GM21390 (cell line): Measurements from ENCODE around the gene ZBTB32.

Source experiments
- ATAC-seq: cut with Tn5 transposase; IDR thresholded peaks from one replicate; pipeline ENCODE4 v1.9.1; 2021; ENCODE audit not compliant: unreplicated experiment

The ZBTB32 gene

DNA sequence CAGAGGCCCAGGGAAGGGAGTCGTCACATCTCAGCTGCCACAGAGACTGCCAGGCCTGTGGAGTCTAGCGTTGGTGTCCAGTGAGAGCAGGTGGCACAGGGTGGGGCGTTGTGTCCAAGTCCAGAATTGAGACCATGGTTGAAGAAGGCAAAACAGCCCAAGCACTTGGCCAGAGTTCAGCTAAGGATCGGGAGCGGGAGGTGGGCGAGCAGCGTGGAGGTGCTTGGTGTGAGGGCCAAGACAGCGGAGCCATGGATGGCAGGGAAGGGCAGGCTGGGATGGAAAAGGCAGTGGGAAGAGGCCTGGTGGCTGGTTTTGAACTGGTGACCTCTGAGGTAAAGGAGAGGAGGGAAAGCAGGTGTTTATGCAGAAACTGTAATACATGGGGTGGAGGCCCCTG is 29.9 kb downstream of the ZBTB32 start:
- ATAC-seq: no peak

DNA sequence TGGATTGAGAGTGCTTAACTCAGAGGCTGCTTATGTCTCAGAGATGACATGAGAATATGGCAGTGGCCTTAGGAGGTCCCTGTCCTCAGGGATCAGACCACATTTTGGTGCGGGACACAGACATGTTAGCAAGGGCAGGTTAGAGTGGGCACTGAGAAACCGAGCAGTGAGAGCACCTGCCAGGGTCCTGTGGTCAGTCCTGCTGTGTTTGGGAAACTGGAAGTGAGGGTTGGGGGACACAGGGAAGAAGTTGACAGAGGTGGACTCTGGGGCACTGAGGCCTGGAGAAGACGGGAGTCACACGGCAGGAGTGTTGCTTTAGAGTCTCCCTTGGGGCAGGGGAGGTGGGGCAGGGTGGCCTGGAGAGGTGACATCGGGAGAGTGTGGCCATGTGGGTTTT is 30.5 kb downstream of the ZBTB32 start:
- ATAC-seq: no peak

- no peak for ATAC-seq
Observed at GRCh38 chr19:35736913-35737886, 32.8 kb downstream of the ZBTB32 start.

- ATAC-seq: no peak
Observed at GRCh38 chr19:35738021-35738886, 33.9 kb downstream of the ZBTB32 start.

GRCh38 chr19:35738887-35739229 is 34.5 kb downstream of the ZBTB32 start:
- ATAC-seq: no peak

DNA sequence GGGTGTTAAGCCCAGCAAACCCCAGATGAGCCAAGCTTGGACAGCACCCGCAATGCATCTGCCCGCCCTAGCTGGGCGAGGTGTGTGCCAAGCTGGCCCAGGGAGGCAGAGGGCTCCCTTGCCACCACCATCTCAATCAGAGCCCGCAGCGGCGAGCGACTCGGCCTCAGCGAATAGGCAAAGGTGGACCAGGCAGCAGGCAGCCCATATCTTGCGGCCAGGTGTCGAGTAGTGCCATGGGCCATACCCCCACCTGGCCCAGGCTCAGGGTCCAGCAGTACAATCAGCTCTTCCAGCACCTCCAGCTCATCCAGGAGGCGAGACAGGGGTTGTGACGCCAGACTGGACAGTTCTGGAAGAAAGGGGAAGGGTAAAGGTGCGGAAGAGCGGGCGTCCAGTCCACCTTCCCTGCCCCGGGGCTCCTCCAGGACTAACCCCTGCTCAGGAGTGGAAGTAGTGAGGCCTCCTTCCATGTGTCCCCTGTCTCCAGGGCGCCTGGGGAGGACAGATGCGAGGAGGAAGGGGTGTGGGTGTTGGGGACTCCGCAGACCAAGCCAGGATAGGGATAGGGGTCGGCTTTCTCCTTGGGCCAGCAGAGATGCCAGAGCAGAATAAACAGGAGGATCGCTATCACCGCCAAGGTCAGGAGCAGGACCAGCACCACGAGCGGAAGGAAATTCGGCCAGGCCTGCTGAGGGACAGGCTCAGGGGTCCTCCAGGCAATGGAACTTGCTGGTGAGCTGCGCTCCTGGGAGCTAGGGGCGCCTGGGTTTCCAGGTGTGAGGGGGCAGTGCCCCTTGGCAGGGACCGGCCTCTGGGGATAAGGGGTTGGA is 35.1 kb downstream of the ZBTB32 start:
- ATAC-seq: no peak

GRCh38 chr19:35740108-35740422 is 35.7 kb downstream of the ZBTB32 start:
- ATAC-seq: peak; percentile 18

GRCh38 chr19:35740423-35741202 is 36.3 kb downstream of the ZBTB32 start:
- ATAC-seq: peak; percentile 47

- ATAC-seq: no peak
Observed at GRCh38 chr19:35741203-35741515, 36.8 kb downstream of the ZBTB32 start.

- no peak for ATAC-seq
Observed at GRCh38 chr19:35742121-35742724, 37.9 kb downstream of the ZBTB32 start, which contains the start of gene IGFLR1. TSS of gene IGFLR1 (minus strand) at chr19:35742452. CDS start at chr19:35741180, 1,272 bp downstream.

DNA sequence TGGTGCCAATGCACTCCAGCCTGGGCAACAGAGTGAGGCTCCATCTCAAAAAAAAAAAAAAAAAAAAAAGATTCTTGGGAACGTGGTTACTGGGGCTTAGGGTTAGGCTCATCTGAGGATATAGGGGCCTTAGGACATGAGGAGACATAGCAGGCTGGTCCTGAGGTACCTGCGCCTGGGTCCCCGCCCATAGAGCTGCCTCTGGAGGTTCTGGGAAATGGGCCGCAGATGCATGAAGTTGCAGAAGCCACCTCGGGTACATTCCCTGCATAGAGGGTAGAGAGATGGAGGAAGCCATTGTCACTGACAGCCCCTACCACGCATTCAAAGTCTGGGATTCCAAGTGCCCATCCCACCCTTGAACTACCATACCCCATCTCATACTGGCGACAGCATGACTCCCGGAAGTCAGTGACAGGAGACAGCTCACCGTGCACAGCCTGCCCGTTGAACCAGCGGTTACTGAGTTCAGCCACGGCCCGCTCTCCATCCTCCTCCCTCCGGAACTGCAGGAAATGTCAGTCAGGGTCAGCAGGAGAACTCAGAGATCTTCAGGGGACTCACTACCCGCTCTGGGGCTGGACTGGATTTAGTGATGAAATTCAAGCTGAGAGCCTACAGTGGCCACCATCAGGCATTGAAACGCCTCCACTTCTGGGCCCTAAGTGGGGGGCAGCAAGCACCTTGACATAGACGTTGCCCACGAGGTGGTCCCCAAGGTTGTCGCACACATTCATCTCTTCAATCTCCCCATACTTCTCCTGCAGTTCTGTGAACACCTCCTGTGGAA is 39.5 kb downstream of the ZBTB32 start:
- no peak for ATAC-seq

DNA sequence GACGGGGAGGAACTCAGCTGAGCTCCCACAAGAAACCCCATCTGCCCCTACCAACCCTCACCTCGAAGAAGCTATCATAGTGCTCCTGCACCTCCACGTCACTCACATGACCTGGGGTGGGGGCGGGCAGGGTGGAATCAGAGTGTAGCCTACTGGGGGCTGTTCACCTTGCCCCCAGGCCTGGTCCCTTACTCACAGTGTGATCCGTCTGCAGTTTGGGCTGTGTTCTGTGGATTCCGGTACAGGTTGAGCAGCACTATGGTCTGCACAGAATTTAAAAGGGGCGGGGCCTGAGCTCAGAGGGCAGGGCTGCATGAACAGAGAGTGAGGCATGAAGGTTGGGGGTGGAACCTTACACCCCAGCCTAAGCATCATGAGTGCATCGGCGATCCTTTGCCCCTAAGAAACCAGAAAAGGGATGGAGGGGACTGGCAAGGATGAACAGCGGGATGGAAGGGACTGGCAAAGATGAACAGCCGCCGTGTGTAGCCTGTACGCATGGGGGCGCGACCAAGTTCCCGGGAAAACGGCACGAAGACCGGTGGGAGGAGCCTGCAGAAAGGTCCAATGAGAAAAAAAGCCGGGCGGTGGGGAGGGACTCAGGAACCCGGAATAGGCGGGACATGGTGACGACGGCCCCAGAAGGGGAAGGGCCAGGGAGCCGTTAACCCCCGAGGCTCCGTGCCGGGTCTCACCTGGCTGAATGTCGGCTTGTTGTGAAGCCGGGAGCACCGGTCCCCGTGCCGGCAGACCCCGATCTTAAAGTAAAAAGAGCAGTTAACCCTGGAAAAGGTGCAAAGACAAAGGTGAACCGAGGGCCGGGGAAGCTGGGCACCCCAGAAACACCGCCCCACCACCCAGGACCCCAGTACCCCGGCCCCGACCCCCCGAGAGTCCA is 40.3 kb downstream of the ZBTB32 start:
- peak; percentile 34 for ATAC-seq

DNA sequence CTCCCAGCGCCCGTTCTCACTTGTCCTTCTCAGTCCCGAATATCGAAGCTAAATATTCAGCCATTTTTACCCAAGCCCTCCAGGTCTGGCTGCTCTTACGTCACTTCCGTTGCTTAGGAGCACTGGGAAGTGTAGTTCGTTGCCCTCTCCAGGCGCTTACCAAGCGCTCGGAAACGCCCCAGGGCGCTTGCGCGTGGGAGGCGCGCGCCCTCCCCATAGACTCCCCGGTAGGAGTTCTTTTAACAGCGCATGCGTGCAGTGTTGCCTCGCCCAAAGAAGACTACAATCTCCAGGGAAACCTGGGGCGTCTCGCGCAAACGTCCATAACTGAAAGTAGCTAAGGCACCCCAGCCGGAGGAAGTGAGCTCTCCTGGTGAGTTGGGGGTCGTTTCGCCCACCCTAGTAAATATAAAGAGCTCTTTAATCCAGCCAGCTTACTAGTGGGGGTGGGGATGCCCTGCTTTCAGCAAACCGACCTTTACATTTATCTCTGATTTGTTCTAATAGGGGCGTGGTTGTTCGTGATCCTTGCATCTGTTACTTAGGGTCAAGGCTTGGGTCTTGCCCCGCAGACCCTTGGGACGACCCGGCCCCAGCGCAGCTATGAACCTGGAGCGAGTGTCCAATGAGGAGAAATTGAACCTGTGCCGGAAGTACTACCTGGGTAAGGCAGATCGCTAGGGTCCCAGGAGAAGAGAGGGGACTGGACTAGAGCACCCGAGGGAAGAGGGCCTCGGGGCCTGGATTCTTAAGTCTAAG is 41.1 kb downstream of the ZBTB32 start, which contains the start of the genes PSENEN and U2AF1L4:
Gene PSENEN (plus strand): TSS at position 324 of the 759 bp plus-strand sequence. CDS start 280 bp downstream, at position 604.
Gene U2AF1L4 (minus strand): TSS at position 91 of the 759 bp plus-strand sequence. CDS start 27 bp downstream, at position 64.
- ATAC-seq: peak; percentile 40

- ATAC-seq: no peak
Observed at GRCh38 chr19:35746087-35746462, 41.7 kb downstream of the ZBTB32 start.

GRCh38 chr19:35746531-35746930 is 42.2 kb downstream of the ZBTB32 start:
- no peak for ATAC-seq

DNA sequence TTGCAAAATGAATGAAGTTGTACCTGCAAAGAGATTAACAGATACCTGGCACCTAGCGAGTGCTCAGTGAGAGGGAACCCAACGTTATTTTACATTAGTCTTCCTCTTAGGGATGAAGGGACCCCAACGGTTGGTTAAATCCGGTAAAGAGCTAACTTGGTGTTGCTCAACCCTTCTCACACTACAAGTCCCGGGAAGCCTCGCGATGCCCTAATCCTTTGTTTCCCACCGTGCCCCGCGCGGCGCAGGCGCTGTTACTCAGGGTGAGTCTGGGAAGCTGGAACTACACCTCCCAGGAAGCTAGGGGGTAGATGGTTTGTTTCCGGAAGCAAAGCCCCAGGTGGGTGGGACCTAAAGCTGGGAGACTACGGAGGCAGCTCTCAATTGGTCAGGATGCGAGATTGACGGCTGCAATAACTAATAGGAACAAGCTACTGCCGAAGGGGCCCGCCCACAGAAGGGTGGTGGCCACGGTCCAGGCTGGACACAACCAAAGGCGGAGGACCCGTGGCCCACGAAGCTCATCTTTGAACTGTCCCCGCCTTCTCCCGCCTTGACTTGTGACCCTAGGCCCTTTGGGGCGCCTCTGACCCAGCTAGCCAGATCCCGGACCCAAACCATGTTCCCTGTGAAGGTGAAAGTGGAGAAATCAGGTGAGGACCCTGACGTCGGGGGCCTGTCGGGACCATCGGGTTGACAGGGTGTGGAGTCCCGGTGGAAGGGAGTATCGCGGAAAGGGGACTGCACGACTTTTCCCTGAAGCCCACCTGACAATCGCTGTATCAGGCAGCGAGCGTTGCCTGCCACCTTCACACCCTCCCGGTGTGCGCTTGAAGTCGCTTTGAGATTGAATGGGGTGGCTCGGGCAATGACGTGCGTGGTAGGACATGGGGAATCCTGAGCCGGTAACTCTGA is 44.0 kb downstream of the ZBTB32 start, which contains the start of gene LIN37:
Gene LIN37 (plus strand): TSS at position 471 of the 915 bp plus-strand sequence. CDS start 149 bp downstream, at position 620.
- peak; percentile 63 for ATAC-seq
